Astrocyte (in vitro differentiated cells and primary cell): Measurements from ENCODE around the gene C1orf159. TPM values are rescaled to one million over a fixed set of nuclear protein-coding genes. Genes with fewer than 3 reads are reported as not detected.
A peak's percentile ranks its signal among the peaks of the same experiment; 100 is the strongest.
"Not testable (repeated sequence)": the region's sequence is repeated elsewhere in the genome, so short reads cannot be mapped to it uniquely, and the experiment has no call there.

Source experiments
- DNase-seq: peaks from one replicate; pipeline ENCODE4 v3.0.0-alpha.2; 2010; ENCODE audit warnings: low read depth
- FAIRE-seq: peaks from 2 replicates; lab custom pipeline; 2011; peaks lifted over from hg19 to GRCh38; lab: Jason Lieb, UNC
- H2AFZ ChIP-seq: 2 replicates; pipeline ENCODE4 v1.6.0; 2012; ENCODE audit warnings: low read depth, low read length, inconsistent platforms
- H3K27ac ChIP-seq: 2 replicates; pipeline ENCODE4 v1.5.1; 2011; ENCODE audit warnings: low read depth, low read length, inconsistent platforms
- H3K27me3 ChIP-seq: 2 replicates; pipeline ENCODE4 v1.6.0; 2011; ENCODE audit warnings: low read length, inconsistent platforms; ENCODE audit not compliant: insufficient read depth
- H3K36me3 ChIP-seq: 2 replicates; pipeline ENCODE4 v1.5.1; 2011; ENCODE audit warnings: low read length, inconsistent platforms; ENCODE audit not compliant: insufficient read depth
- H3K4me1 ChIP-seq: 2 replicates; pipeline ENCODE4 v1.5.1; 2011; ENCODE audit warnings: low read length, inconsistent platforms; ENCODE audit not compliant: insufficient read depth
- H3K4me2 ChIP-seq: 2 replicates; pipeline ENCODE4 v1.6.0; 2012; ENCODE audit warnings: low read length, inconsistent platforms
- H3K4me3 ChIP-seq: 2 replicates; pipeline ENCODE4 v1.5.1; 2011; ENCODE audit warnings: low read depth, mild to moderate bottlenecking, low read length, inconsistent platforms; ENCODE audit not compliant: insufficient read depth
- H3K79me2 ChIP-seq: 2 replicates; pipeline ENCODE4 v1.6.0; 2012; ENCODE audit warnings: mild to moderate bottlenecking, low read length, inconsistent platforms; ENCODE audit not compliant: insufficient read depth
- H3K9ac ChIP-seq: 2 replicates; pipeline ENCODE4 v1.6.0; 2012; ENCODE audit warnings: mild to moderate bottlenecking, low read length, inconsistent platforms
- H3K9me3 ChIP-seq: 2 replicates; pipeline ENCODE4 v1.5.1; 2012; ENCODE audit warnings: low read depth, mild to moderate bottlenecking, low read length, inconsistent platforms; ENCODE audit not compliant: insufficient read depth
- H4K20me1 ChIP-seq: 2 replicates; pipeline ENCODE4 v1.6.0; 2012; ENCODE audit warnings: low read length, inconsistent platforms; ENCODE audit not compliant: insufficient read depth
- H3K27ac Mint-ChIP-seq: one replicate; pipeline ENCODE4 v1.8.0; 2021; ENCODE audit warnings: mild to moderate bottlenecking, mixed read lengths; ENCODE audit not compliant: unreplicated experiment
- H3K27me3 Mint-ChIP-seq: one replicate; pipeline ENCODE4 v1.8.0; 2021; ENCODE audit warnings: low read depth, mixed read lengths; ENCODE audit not compliant: unreplicated experiment
- H3K36me3 Mint-ChIP-seq: one replicate; pipeline ENCODE4 v1.8.0; 2021; ENCODE audit warnings: low read depth, mixed read lengths; ENCODE audit not compliant: unreplicated experiment
- H3K4me1 Mint-ChIP-seq: one replicate; pipeline ENCODE4 v1.8.0; 2021; ENCODE audit warnings: low read depth, mixed read lengths; ENCODE audit not compliant: unreplicated experiment
- H3K4me3 Mint-ChIP-seq: one replicate; pipeline ENCODE4 v1.8.0; 2021; ENCODE audit warnings: mild to moderate bottlenecking, moderate library complexity, mixed read lengths; ENCODE audit not compliant: unreplicated experiment
- H3K9me3 Mint-ChIP-seq: one replicate; pipeline ENCODE4 v1.8.0; 2021; ENCODE audit warnings: mild to moderate bottlenecking, mixed read lengths; ENCODE audit not compliant: unreplicated experiment
- CTCF ChIP-seq: IDR thresholded peaks from 2 replicates; pipeline ENCODE4 v1.5.1; 2011; ENCODE audit warnings: low read depth, mild to moderate bottlenecking, inconsistent platforms, low read length, moderate library complexity; ENCODE audit not compliant: insufficient read depth
- EZH2 ChIP-seq: IDR thresholded peaks from 2 replicates; pipeline ENCODE4 v1.6.1; 2012; ENCODE audit warnings: mild to moderate bottlenecking, low read length, inconsistent platforms; ENCODE audit not compliant: insufficient read depth
- total RNA-seq: library from RNA; stranded (reverse); gene quantifications from 2 replicates; pipeline ENCODE4 v1.2.1, GENCODE V29; 2021

C1orf159 gene
- total RNA-seq, 1 donor from 2014 or later: 13.9 TPM

DNA sequence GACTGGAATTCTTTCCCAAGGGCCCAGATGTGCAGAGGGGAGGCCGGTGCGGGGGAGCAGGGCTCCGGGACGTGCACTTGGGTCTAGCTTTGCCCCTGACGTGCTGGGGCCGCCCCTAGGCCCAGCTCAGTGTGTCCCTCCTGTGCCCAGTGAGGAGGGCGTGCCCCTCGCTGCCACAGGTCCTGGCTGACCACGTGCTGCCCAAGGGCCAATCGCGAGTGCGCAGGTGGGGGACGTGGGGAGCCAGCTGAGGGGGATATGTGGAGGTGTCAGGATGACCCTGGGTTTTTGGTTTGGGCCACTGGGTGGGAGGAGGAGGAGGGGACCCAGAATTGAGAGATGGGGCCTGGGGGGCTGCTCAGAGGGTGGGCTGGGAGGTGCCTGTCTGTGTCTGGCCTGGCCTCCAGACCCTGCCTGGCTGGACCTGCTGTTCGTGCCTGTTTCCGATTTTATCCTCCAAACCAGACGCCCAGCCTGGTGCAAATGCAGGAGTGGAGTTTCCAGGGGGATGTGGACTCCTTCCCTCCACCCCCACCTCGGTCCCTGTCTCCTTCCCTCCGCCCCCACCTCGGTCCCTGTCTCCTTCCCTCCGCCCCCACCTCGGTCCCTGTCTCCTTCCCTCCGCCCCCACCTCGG is 35.6 kb downstream of the C1orf159 start:
- Mint-ChIP-seq H3K36me3 (peaks cover 4% of the 10 kb centered on the region), H3K9me3 (no peaks in the 10 kb centered on the region), H3K4me3 (no peak overlapping the region), H3K27me3 (peaks cover 2% of the 10 kb centered on the region), H3K27ac (peak overlapping the region; percentile 80), H3K4me1 (no peaks in the 10 kb centered on the region)
- FAIRE-seq (no peak), DNase-seq (no peak)
- H3K27me3 ChIP-seq: no peaks in the 10 kb centered on the region
- no peak overlapping the region for H3K27ac ChIP-seq
- H3K4me1 ChIP-seq: peaks cover 12% of the 10 kb centered on the region
- H3K9me3 ChIP-seq: no peaks in the 10 kb centered on the region
- no peaks in the 10 kb centered on the region for H3K79me2 ChIP-seq
- no peaks in the 10 kb centered on the region for H3K36me3 ChIP-seq
- H3K4me2 ChIP-seq: peak overlapping the region; percentile 82
- no peaks in the 10 kb centered on the region for H4K20me1 ChIP-seq
- peak overlapping the region; percentile 17 for H3K4me3 ChIP-seq
- peak overlapping the region; percentile 79 for H3K9ac ChIP-seq
- H2AFZ ChIP-seq: peak overlapping the region; percentile 58
- TF ChIP-seq CTCF (no peak), EZH2 (no peak)

GRCh38 chr1:1079408-1080121 is 36.3 kb downstream of the C1orf159 start:
- H3K27ac Mint-ChIP-seq: peak overlapping the region; percentile 66
- Histone ChIP-seq H4K20me1 (no peaks in the 10 kb centered on the region), H3K4me1 (peaks cover 12% of the 10 kb centered on the region), H3K27ac (peak overlapping the region; percentile 57), H3K9me3 (no peaks in the 10 kb centered on the region), H3K4me2 (peak overlapping the region; percentile 82), H3K27me3 (no peaks in the 10 kb centered on the region), H3K36me3 (no peaks in the 10 kb centered on the region), H3K79me2 (no peaks in the 10 kb centered on the region), H3K4me3 (peak overlapping the region; percentile 20), H2AFZ (peak overlapping the region; percentile 58), H3K9ac (peak overlapping the region; percentile 79)
- H3K27me3 Mint-ChIP-seq: peaks cover 4% of the 10 kb centered on the region
- peaks cover 6% of the 10 kb centered on the region for H3K36me3 Mint-ChIP-seq
- H3K4me1 Mint-ChIP-seq: no peaks in the 10 kb centered on the region
- no peak for TF ChIP-seq CTCF
- TF ChIP-seq EZH2: no peak
- H3K4me3 Mint-ChIP-seq: no peak overlapping the region
- no peaks in the 10 kb centered on the region for H3K9me3 Mint-ChIP-seq
- FAIRE-seq (no peak), DNase-seq (peak; percentile 80)

- H3K4me1 Mint-ChIP-seq, FAIRE-seq, H3K9me3 ChIP-seq: not testable (repeated sequence)
Measured at GRCh38 chr1:1077396-1077795, 38.5 kb downstream of the C1orf159 start.

More at GRCh38 chr1:1077396-1077795, 38.5 kb downstream of the C1orf159 start:
- not testable (repeated sequence) for H3K4me3 Mint-ChIP-seq, H3K79me2 ChIP-seq, H3K36me3 Mint-ChIP-seq, DNase-seq, H4K20me1 ChIP-seq, H3K36me3 ChIP-seq, H3K4me2 ChIP-seq, H3K27ac Mint-ChIP-seq, H3K27ac ChIP-seq, H3K27me3 ChIP-seq, H3K4me3 ChIP-seq, H3K9me3 Mint-ChIP-seq, H3K27me3 Mint-ChIP-seq, H2AFZ ChIP-seq, H3K9ac ChIP-seq
- H3K4me1 ChIP-seq: peaks cover 12% of the 10 kb centered on the region
